GM19193 (cell line): ENCODE results near the gene ENTHD1.

ENCODE experiments used
- POLR2A ChIP-seq: IDR thresholded peaks from 4 replicates; pipeline ENCODE4 v1.6.1; 2011; ENCODE audit not compliant: insufficient read depth, insufficient read length; ENCODE audit errors: extremely low read depth

The ENTHD1 gene

GRCh38 chr22:39894554-39895092, 1.1 kb upstream of the ENTHD1 start:
- no peak for TF ChIP-seq POLR2A

GRCh38 chr22:39883057-39883456, 10.5 kb downstream of the ENTHD1 start:
- no peak for TF ChIP-seq POLR2A

- no peak for TF ChIP-seq POLR2A
Measured at GRCh38 chr22:39880722-39881121, 12.8 kb downstream of the ENTHD1 start.

- TF ChIP-seq POLR2A = no peak
Measured at GRCh38 chr22:39877079-39877845, 16.3 kb downstream of the ENTHD1 start.

GRCh38 chr22:39873965-39874364, 19.6 kb downstream of the ENTHD1 start:
- TF ChIP-seq POLR2A = no peak

GRCh38 chr22:39872548-39872947, 21.0 kb downstream of the ENTHD1 start:
- no peak for TF ChIP-seq POLR2A

- TF ChIP-seq POLR2A = no peak
Measured at GRCh38 chr22:39871008-39871798, 22.4 kb downstream of the ENTHD1 start.

GRCh38 chr22:39868741-39869140, 24.8 kb downstream of the ENTHD1 start:
- no peak for TF ChIP-seq POLR2A

- TF ChIP-seq POLR2A = no peak
Measured at GRCh38 chr22:39859903-39860588, 33.5 kb downstream of the ENTHD1 start.

GRCh38 chr22:39856588-39856987, 37.0 kb downstream of the ENTHD1 start:
- TF ChIP-seq POLR2A = no peak

- TF ChIP-seq POLR2A = no peak
Measured at GRCh38 chr22:39852799-39853198, 40.8 kb downstream of the ENTHD1 start.

- TF ChIP-seq POLR2A = no peak
Measured at GRCh38 chr22:39851606-39852315, 41.8 kb downstream of the ENTHD1 start.

GRCh38 chr22:39847477-39847876, 46.1 kb downstream of the ENTHD1 start:
- no peak for TF ChIP-seq POLR2A

GRCh38 chr22:39845529-39845928, 48.0 kb downstream of the ENTHD1 start:
- TF ChIP-seq POLR2A = no peak

- TF ChIP-seq POLR2A = no peak
Measured at GRCh38 chr22:39839917-39840510, 53.5 kb downstream of the ENTHD1 start.

- TF ChIP-seq POLR2A = no peak
Measured at GRCh38 chr22:39839204-39839603, 54.4 kb downstream of the ENTHD1 start.
